Tongue (tissue), 2 donors: Measurements from ENCODE around the gene MYLK4. TPM values are rescaled to one million over a fixed set of nuclear protein-coding genes. Genes with fewer than 3 reads are reported as not detected.
A peak's percentile ranks its signal among the peaks of the same experiment; 100 is the strongest.

Experiments
- DNase-seq: peaks from one replicate; pipeline ENCODE4 v3.0.0-alpha.2; 2015
- total RNA-seq: library from RNA; depleted of rRNA; stranded (reverse); fragments of >200 nt; gene quantifications from one replicate; pipeline ENCODE4 v1.2.3, GENCODE V29; 2014

MYLK4 gene
- total RNA-seq, 1 donor from 2014 or later = 14.9 TPM

GRCh38 chr6:2626401-2626800 is 124.3 kb downstream of the MYLK4 start:
- no peak for DNase-seq

GRCh38 chr6:2625581-2625980 is 125.1 kb downstream of the MYLK4 start:
- no peak for DNase-seq

- no peak for DNase-seq
Observed at GRCh38 chr6:2624177-2624576, 126.5 kb downstream of the MYLK4 start.

GRCh38 chr6:2623295-2623694 is 127.4 kb downstream of the MYLK4 start:
- DNase-seq = peak; percentile 50

DNA sequence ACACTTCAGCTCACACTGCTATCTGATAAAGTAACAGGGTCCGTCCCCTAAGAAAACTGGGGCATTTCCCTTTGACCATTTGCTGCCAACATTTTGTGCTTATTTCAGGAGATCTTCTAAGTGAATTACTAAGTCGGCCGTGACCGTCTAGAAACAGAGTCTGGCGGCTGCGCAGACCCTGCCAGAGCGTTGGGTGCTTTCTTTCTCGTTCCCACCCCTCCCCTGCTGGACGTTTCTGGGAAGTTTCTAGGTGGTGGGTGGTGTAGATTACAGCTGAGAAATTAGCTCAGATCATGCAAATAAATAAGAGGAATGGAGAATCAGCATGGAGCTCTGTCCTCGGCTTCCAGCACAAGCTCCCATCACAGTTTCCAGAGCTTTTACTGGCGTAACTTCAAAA is 128.1 kb downstream of the MYLK4 start:
- DNase-seq = peak; percentile 53

- no peak for DNase-seq
Observed at GRCh38 chr6:2619651-2620050, 131.1 kb downstream of the MYLK4 start.

GRCh38 chr6:2617729-2618128 is 133.0 kb downstream of the MYLK4 start:
- DNase-seq = no peak

GRCh38 chr6:2616811-2617210 is 133.9 kb downstream of the MYLK4 start:
- DNase-seq = no peak

- DNase-seq = no peak
Observed at GRCh38 chr6:2615251-2615650, 135.5 kb downstream of the MYLK4 start.

DNA sequence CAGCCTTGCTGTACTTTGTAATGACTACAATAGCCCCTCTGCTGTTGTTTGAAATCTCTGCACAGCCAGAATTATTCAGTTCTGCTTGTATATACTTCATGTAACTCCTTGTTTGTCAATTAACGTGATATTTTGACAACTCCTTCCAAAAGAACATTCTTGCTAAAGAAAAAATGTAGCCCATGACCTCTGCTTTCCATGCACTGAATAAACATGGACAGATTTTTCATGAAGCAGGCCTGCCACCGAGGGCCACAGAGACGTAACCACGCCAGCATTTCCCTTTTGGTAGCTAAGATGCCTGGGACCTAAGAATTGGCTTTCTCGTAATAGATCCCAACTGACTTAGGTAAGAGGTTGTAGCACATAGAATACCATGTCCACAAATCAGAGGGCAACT is 135.9 kb downstream of the MYLK4 start:
- no peak for DNase-seq

DNA sequence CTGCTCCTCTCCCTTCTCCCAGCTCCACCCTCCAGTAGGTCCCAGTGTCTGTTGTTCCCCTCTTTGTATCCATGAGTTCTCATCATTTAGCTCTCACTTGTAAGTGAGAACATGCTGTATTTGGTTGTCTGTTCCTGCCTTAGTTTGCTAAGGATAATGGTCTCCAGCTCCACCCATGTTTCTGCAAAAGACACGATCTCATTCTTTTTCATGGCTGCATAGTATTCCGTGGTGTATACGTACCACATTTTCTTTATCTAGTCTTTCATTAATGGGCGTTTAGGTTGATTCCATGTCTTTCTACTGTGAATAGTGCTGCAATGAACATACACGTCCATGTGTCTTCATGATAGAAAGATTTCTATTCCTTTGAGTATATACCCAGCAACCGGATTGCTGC is 136.6 kb downstream of the MYLK4 start:
- no peak for DNase-seq

Other genes with a start within 250 kb of the MYLK4 start
- gene WRNIP1, start 14.5 kb upstream of the MYLK4 start, total RNA-seq = 67.7 TPM
- gene SERPINB1, start 90.9 kb upstream of the MYLK4 start, total RNA-seq = 23.2 TPM
- gene SERPINB9, start 152.4 kb upstream of the MYLK4 start, total RNA-seq = 7.4 TPM
- 89.5 TPM for gene SERPINB6, start 220.6 kb upstream of the MYLK4 start, total RNA-seq
- gene NQO2, start 249.0 kb upstream of the MYLK4 start, total RNA-seq = 7.1 TPM